GM18870 (cell line): ENCODE data around the gene SRSF3.
"Not testable (repeated sequence)": the region's sequence is repeated elsewhere in the genome, so short reads cannot be mapped to it uniquely, and the experiment has no call there.

Source experiments
- ATAC-seq: cut with Tn5 transposase; IDR thresholded peaks from one replicate; pipeline ENCODE4 v1.9.1; 2021; ENCODE audit warnings: moderate library complexity; ENCODE audit not compliant: unreplicated experiment

Gene SRSF3

DNA sequence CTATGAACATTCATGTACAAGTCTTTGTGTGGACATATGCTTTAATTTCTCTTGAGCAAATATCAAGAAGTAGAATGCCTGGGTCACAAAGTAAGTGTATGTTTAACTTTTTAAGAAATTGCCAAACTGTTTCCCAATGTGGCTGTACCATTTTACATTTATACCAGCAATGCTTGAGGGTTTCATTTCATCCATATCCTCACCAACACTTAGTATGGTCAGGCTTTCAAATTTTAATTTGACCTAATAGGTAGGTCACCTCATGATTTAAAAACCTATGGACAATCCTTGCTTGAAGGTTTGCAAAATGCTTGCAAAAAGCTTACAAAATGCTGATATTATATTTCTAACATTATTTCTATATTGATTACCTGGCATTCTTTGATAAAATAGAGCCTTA is 19.5 kb upstream of the SRSF3 start:
- ATAC-seq: no peak

DNA sequence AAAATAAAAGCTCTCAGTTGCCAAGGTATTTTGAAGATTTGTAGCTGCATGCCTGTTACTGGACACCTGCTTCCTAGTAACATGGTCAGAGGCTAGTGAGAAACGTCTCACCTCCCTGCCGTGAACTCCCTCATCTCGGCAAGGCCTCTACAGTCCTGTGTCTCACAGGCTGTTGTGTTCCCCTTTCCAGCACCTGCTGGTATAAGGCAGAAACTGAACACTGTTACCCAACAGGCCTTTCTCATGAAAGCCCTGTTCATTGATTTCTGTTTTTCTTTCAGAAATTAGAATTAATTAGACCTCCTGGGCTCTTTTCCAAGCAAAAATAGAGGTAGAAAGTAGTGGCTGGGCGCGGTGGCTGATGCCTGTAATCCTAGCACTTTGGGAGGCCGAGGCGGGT is 17.6 kb upstream of the SRSF3 start:
- ATAC-seq: no peak

DNA sequence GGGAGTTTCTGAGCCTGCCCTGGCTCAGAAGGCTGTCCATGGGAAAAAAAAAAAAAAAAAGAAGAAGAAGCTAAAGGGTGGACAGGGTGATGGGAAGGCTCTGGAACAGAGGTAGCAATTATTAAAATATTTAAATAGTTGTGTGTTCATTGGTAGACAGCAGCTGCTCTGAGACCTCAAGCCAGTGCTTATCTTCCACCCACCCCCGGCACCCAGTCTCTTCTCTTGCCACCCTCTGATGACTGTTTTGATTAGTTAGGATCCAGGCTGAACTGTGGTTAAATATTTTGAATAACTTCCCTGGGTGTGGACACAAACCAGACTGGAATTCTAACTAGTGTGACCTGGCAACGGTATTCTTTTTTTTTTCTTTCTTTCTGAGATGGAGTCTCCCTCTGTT is 16.9 kb upstream of the SRSF3 start:
- ATAC-seq: no peak

DNA sequence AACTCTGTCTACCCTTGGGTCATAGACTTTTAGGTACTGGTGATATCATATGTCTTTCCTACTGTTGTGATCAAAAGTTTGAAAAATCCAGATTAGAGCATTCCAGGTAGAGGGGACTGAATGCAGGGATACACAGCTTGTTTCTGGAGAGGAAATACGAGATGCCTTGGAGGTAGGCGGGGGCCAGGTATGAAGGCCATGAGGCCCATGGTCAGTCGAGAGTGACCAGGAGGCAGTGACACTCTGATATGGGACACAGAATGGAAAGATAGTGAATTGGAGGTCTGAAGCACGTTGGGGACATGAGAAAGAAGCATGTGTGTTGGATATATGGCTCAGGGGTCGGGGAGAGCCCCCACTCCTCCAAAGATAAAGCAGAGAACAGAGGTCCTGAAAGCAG is 16.1 kb upstream of the SRSF3 start:
- no peak for ATAC-seq

DNA sequence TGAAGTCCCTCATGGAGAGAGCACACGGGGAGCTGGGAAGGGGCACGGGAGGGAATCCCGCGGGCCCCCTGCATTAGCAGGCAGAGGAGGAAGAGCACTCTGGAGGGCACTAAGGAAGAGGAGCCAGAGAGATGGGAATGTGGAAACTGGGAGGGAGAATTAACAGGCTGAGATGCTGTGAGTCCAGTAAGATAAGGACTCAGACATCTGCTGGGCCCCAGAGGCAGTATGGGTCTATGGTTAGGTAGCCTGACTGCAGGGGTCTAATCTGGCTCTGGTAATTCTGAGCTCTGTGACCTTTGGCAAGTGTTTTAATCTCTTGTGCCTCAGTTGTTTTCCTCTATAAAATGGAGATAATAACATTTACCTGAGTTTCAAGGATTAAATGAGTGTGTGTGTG is 15.7 kb upstream of the SRSF3 start:
- no peak for ATAC-seq

DNA sequence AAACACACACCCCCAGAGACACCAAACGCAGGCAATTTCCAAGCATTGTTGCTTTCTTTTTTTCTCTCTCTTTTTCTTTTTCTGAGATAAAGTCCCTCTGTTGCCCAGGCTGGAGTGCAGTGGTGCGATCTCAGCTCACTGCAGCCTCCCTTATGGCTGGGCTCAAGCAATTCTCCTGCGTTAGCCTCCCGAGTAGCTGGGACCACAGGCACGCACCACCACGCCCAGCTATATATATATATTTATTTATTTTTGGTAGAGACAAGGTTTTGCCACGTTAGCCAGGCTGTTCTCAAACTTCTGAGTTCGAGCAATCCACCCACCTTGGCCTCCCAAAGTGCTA is 14.0 kb upstream of the SRSF3 start:
- no peak for ATAC-seq

DNA sequence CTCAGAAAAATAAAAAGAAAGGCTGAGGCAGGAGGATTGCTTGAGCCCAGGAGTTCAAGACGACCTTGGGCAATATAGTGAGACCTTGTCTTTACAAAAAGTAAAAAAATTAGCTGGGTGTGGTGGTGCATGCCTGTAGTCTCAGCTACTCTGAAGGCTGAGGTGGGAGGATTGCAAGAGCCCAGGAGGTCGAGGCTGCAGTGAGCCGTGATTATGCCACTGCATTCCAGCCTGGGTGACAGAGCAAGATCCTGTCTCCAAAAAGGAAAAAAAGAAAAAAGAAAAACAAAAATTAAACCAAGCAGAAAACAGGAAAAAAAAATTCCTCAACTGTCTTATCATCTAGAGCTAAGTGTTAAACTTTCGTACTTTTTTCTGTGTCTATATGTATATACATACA is 12.4 kb upstream of the SRSF3 start:
- no peak for ATAC-seq

DNA sequence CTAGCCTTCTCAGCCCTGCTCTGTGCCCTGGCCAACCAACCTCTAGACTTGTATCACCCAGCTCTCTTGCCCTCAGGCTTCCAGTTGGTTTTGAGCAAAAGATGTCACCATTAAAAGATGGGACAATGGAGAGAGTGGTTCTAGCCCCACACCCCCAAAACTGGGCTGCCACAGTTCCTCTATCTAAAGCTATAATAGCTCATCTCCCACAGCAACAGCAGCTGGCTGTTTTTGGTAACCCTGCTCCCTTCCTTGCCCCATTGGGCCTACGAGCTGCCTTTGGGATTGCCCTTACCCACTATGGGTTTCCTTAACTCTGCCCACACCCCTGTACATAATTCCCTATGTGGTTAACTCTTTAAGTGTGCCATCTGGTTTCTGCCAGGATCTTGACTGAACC is 7.6 kb upstream of the SRSF3 start:
- ATAC-seq: no peak

DNA sequence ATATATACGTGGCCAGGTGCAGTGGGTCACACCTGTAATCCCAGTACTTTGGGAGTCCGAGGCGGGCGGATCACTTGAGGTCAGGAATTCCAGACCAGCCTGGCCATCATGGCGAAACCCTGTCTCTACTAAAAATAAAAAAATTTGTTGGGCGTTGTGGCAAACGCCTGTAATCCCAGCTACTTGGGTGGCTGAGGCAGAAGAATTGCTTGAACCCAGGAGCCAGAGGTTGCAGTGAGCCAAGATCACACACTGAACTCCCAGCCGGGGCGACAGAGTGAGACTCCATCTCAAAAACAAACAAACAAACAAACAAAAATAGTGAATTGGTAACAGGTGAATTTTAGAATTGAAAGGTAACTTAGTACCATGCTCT is 5.1 kb upstream of the SRSF3 start:
- not testable (repeated sequence) for ATAC-seq

DNA sequence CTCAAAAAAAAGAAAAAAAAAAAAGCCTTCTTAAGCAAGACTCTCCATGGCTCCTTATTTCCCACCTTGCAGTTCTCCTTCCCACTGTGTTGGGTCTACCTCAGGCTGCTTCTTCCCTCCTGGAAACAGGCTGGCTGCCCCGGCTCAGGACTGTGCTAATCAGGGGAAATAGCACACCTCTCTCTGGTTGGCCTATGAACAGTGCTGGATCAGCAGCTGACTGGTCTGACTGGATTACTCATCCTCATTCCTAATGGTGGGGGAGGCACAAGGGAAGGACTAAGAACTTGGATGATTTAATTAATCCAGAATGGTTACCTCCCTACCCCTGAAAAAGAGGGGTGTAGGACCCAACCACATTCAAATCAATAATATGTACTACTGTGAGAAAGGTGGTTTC is 3.9 kb upstream of the SRSF3 start:
- no peak for ATAC-seq

DNA sequence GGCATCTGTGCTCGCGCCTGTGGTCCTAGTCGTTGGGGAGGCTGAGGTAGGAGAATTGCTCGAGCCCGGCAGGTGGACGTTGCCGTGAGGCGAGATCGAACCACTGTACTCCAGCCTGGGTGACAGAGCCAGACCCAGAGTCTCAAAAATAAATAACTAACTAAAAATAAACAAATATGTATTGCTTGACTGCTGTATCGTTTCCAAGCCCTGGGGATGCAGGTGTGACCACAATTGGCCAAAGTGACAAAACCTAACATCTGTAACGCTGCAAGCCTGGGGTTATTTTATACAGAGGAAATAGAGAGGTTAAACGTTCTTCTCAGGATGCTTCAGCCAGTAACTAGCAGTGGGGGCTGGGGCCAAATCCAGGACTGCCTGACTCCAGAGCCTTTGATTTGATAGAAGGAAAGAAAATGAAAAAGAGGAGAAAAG is 1.9 kb upstream of the SRSF3 start:
- ATAC-seq: peak; percentile 42

DNA sequence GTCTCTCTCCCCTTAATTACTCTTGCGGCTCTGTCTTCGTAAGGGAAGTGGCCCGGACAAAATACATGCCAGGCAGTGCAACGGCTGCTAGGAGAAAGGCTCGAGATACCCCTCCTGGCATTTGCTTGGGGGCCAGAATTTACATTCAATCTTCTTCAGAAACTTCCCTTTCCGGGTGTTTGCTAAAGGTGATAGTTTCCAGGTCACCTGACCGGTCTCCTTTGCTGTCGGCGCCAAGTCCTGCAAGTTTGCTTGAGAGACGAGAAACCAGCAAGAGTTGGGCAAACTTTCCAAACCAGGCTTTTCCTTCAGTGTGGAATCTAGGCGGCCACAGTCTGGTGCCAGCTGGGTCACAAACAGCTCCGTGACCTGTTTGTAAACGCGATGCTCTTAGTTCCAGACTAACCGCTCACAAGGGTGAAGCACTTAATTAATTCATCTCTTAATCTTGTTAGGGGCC is 563 bp upstream of the SRSF3 start:
- peak; percentile 12 for ATAC-seq

DNA sequence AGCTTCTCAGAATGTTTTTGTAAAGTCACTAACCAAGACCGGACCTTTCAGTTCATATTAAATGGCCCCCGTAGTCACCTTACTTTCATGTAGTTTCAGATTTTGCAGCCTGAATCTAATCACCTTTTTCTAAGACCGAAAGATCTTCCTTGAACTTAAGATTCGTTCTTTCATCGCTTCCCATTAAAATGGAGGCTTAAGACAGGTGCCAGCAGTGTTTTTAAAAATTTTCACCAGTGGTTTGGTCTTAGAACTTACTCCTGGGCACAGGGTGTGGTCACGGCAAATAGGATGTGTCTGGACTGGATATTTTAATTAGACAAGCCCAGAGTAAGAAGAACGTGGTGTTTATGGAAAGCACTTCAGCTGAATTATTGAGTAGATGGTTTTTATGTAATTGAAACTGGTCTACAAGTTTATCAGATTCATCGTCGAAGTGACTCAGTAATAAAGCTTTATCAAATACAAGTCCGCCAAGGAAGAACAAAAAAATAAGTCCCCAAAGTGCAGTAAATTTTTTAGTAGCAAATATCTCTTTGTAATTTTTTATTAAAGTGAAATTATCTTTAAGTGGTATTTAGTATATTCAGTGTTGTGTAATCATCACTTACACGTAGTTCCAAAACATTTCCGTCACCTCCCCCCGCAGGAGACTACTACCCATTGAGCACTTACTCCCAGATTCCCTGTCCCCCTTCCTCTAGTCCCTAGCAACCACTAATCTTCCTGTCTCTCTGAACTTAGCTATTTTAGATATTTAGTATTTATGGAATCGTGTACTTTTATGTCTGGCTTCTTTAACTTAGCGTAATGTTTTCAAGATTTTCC is 868 bp downstream of the SRSF3 start:
- no peak for ATAC-seq

DNA sequence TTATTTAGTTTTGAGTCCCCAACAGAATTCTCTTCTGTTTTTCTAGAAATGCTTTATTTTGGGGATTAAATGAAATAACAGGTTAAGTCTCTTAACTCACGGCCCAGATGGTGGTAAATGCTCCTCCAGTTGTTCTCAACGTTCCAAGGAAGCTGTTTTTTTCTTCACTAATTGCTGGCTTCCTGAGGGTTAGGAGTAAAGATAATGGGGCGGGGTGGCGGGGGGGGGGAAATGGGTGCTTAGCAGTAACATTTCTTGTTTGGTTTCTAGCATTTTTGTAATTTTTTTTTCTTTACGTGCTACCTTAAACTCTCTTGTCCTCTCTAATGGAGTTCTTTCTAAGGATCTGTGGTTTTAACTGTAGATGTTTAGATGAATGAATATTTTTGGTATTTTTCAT is 2.2 kb downstream of the SRSF3 start:
- ATAC-seq: no peak

DNA sequence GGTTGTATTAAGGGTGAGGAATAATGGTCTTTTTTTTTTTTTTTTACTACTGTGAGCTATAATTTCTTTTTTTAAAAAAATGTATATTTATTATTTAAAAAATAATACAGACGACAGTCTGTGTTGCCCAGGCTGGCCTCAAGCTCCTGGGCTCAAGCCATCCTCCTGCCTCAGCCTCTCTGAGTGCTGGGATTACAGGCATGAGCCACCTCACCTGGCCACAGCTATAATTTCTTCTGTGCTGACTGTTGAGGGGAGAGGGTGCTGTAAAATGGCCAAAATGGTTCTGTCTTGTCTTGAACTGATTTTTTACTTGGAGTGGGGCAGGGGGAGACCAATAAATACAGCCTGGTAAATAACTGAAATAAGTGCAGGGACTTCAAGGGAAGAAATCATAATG is 3.6 kb downstream of the SRSF3 start:
- ATAC-seq: no peak

DNA sequence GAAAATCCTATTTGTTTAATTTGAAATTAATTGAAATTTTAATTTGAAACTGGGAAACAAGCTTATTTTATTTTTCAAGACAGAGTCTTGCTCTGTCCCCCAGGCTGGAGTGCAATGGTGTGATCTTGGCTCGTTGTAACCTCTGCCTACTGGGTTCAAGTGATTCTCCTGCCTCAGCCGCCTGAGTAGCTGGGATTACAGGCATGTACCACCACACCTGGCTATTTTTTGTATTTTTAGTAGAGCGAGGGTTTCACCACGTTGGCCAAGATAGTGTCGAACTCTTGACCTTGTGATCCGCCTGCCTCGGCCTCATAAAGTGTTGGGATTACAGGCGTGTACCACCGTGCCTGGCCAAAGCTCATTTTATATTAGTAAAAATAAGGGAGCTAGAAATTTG is 4.2 kb downstream of the SRSF3 start:
- no peak for ATAC-seq

DNA sequence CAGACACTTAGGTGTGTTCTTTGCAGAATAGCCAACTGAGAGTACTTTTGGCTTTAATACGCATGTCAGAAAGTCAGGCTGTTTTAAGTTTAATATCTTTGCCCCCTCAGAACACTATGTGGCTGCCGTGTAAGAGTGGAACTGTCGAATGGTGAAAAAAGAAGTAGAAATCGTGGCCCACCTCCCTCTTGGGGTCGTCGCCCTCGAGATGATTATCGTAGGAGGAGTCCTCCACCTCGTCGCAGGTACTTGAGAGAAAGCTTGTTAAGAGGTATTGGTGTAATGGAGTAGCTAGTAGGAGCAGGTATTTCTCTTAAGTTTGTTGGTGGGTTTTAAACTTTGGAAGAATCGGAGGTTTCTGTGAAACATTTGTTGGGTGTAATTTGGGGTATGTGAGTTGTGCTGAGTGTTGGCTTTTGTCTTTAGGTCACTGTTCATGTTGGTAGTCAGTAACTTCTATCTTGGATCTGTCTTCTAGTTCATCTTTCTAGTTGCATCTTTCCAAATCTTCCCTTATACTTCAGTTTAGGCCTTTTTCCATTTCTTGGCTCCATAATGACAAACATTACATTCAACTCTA is 4.7 kb downstream of the SRSF3 start:
- no peak for ATAC-seq

DNA sequence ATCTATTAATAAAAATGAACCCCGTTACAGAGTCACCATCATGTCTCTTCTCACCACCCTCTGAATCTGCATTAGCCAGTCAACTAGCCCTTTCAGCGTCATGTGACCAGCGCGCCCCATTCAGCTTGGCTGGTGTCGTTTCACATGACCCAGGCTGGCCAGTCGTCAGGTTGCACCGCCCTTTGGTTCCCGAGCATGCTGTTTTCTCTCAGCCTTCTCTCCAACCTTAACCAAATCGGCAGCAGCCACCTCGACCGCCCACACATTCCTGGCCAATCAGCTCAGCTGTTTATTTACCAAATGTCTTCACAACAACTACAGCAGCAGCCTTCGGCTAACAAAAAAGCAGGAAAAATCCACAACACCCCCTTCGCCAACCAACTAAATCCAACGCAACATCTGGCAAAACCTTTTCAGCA is 5.6 kb downstream of the SRSF3 start:
- ATAC-seq: no peak

DNA sequence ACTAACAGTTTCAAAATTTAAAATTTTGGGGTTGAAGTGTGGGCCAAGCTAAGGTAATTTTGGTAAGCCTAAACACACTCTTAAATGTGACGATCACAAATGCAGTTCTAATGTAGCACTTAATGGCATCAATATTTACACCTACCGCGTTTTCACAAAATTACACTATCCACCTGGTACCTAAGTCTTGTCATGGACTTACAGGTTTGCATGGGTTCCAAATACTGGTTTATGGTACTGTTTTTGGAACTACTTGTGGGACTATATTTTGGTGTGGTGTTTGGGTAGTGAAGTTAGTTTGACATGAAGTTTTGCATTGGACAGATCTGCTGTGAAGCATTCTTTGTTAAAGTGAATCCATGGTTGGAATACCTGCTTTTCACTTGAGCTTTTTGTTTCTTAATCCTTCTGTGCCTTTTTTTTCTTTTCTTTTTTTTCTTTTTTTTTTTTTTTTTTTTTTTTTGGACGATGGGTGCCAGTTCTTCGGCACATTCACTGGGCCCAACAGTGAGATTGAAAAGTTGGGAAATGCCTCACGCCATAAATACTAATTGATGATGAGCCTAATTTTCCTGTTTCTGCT is 6.5 kb downstream of the SRSF3 start:
- ATAC-seq: no peak

DNA sequence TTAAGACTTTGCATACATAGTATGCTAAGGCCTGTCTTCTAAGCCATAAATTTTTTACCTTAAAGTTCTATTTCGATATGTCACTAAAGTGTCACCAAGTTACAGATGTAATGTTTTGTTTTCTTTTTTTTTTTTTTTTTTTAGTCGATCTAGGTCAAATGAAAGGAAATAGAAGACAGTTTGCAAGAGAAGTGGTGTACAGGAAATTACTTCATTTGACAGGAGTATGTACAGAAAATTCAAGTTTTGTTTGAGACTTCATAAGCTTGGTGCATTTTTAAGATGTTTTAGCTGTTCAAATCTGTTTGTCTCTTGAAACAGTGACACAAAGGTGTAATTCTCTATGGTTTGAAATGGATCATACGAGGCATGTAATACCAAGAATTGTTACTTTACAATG is 7.7 kb downstream of the SRSF3 start:
- not testable (repeated sequence) for ATAC-seq

DNA sequence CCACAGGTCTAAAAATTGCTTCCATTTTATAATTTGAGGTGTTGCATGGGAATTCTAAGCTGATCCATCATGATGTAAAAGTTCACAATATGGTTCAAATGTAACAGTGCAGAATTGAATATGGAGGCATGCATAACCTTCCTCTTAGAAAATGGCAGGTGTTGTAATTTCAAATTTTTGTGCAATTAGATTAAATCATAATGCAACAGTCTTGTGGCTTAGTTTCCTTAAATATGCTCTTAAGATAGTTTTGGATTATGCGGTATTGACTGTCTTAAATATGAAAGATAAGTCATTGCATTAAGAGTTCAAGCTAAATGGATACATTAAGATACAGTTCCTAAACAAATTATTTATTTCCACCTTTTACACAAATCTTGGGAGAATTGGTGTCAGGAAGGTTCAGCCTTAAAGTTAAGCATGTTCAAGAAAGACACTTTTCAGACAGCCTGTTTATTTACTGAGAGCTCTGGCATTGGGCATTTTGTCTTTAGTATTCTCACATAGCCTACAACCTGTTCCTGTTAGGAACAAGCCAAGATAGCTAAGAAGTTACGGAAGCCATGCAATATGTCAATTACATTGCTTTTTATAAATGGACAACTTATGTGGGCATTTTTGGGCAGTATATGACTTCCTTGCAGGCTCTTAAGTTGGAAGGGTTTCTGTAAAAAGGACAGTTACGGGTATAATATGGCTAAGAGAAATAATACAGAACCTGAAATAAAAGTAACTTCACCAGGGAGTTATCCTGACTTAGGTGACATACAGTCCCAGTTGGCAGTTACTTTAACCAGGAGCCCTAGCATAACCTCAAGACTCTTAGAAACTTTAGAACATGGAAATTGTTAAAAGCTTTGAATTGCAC is 9.3 kb downstream of the SRSF3 start:
- ATAC-seq: no peak
